WTC11 (cell line): ENCODE results near the gene IL18BP. TPM values are rescaled to one million over a fixed set of nuclear protein-coding genes. Genes with fewer than 3 reads are reported as not detected.

Experiments
- ATAC-seq: fragments of 200-7000 bp; cut with Tn5 transposase; 2 replicates; pipeline ENCODE4 v1.10.0; 2021; ENCODE audit warnings: mild to moderate bottlenecking, moderate library complexity
- CTCF ChIA-PET: fragments of 300-600 bp; sonication (Branson Sonifier 250); formaldehyde crosslinking; loops from one replicate; lab custom pipeline; 2021; ENCODE audit warnings: antibody characterized with exemption; lab: Charles Lee
- POLR2A ChIA-PET: fragments of 350-600 bp; sonication (Branson Sonifier 250); formaldehyde crosslinking; loops from one replicate; lab custom pipeline; 2021; ENCODE audit warnings: antibody characterized with exemption; lab: Charles Lee
- DNase-seq: peaks from one replicate; pipeline ENCODE4 v3.0.0; 2021; ENCODE audit warnings: low spot score
- H3K27ac Mint-ChIP-seq: 2 replicates; pipeline ENCODE4 v1.8.0; 2021; ENCODE audit warnings: mixed read lengths
- H3K27me3 Mint-ChIP-seq: 2 replicates; pipeline ENCODE4 v1.8.0; 2021; ENCODE audit warnings: low read depth, mild to moderate bottlenecking, moderate library complexity, mixed read lengths
- H3K36me3 Mint-ChIP-seq: 2 replicates; pipeline ENCODE4 v1.8.0; 2021; ENCODE audit warnings: mixed read lengths
- H3K4me1 Mint-ChIP-seq: 2 replicates; pipeline ENCODE4 v1.8.0; 2022; ENCODE audit warnings: mixed read lengths
- H3K4me3 Mint-ChIP-seq: 2 replicates; pipeline ENCODE4 v1.8.0; 2021; ENCODE audit warnings: mild to moderate bottlenecking, moderate library complexity, mixed read lengths
- H3K9me3 Mint-ChIP-seq: 2 replicates; pipeline ENCODE4 v1.8.0; 2021; ENCODE audit warnings: mixed read lengths
- ARID4B ChIP-seq: sonication (generic); formaldehyde crosslinking; IDR thresholded peaks from 2 replicates; pipeline ENCODE4 v1.8.0; 2023; ENCODE audit warnings: missing genetic modification reagents, mild to moderate bottlenecking, borderline replicate concordance
- ATF2 ChIP-seq: sonication (generic); formaldehyde crosslinking; IDR thresholded peaks from 2 replicates; pipeline ENCODE4 v1.8.1; 2022; ENCODE audit warnings: low read depth, missing genetic modification reagents, borderline replicate concordance
- CREM ChIP-seq: sonication (generic); formaldehyde crosslinking; IDR thresholded peaks from 2 replicates; pipeline ENCODE4 v1.8.1; 2022; ENCODE audit warnings: mild to moderate bottlenecking, missing genetic modification reagents, moderate library complexity
- E2F1 ChIP-seq: sonication (generic); formaldehyde crosslinking; IDR thresholded peaks from 2 replicates; pipeline ENCODE4 v1.8.0; 2022; ENCODE audit warnings: mild to moderate bottlenecking, missing genetic modification reagents
- EMX1 ChIP-seq: fragments of 250-450 bp; sonication (Bioruptor Pico); IDR thresholded peaks from 2 replicates; pipeline ENCODE4 v1.8.0; 2021; ENCODE audit warnings: mild to moderate bottlenecking
- FOXP4 ChIP-seq: sonication (generic); formaldehyde crosslinking; IDR thresholded peaks from 2 replicates; pipeline ENCODE4 v1.8.0; 2022; ENCODE audit warnings: mild to moderate bottlenecking, missing genetic modification reagents
- GABPB1 ChIP-seq: sonication (generic); formaldehyde crosslinking; IDR thresholded peaks from 2 replicates; pipeline ENCODE4 v1.8.1; 2023; ENCODE audit warnings: mild to moderate bottlenecking, missing genetic modification reagents
- MLX ChIP-seq: sonication (generic); formaldehyde crosslinking; IDR thresholded peaks from 2 replicates; pipeline ENCODE4 v1.8.1; 2023; ENCODE audit warnings: mild to moderate bottlenecking, missing genetic modification reagents, moderate library complexity
- MYBL2 ChIP-seq: sonication (generic); formaldehyde crosslinking; IDR thresholded peaks from 2 replicates; pipeline ENCODE4 v1.8.1; 2023; ENCODE audit warnings: mild to moderate bottlenecking, moderate library complexity, missing genetic modification reagents
- NR2C2 ChIP-seq: sonication (generic); formaldehyde crosslinking; IDR thresholded peaks from 2 replicates; pipeline ENCODE4 v1.8.0; 2022; ENCODE audit warnings: mild to moderate bottlenecking, missing genetic modification reagents
- PREB ChIP-seq: sonication (generic); formaldehyde crosslinking; IDR thresholded peaks from 2 replicates; pipeline ENCODE4 v1.8.1; 2022; ENCODE audit warnings: mild to moderate bottlenecking, missing genetic modification reagents, moderate library complexity, borderline replicate concordance
- PRRX2 ChIP-seq: fragments of 250-450 bp; sonication (Bioruptor Pico); IDR thresholded peaks from 2 replicates; pipeline ENCODE4 v1.8.0; 2021; ENCODE audit warnings: mild to moderate bottlenecking
- TCF7 ChIP-seq: sonication (generic); formaldehyde crosslinking; IDR thresholded peaks from 2 replicates; pipeline ENCODE4 v1.8.0; 2022; ENCODE audit warnings: mild to moderate bottlenecking, low read depth, missing genetic modification reagents, moderate library complexity
- USF2 ChIP-seq: sonication (generic); formaldehyde crosslinking; IDR thresholded peaks from 2 replicates; pipeline ENCODE4 v1.8.1; 2023; ENCODE audit warnings: mild to moderate bottlenecking, missing genetic modification reagents, moderate library complexity
- ZNF138 ChIP-seq: sonication (generic); formaldehyde crosslinking; conservative IDR thresholded peaks from 2 replicates; pipeline ENCODE4 v1.8.1; 2022; ENCODE audit warnings: mild to moderate bottlenecking, moderate library complexity, missing genetic modification reagents
- ZNF263 ChIP-seq: sonication (generic); formaldehyde crosslinking; IDR thresholded peaks from 2 replicates; pipeline ENCODE4 v1.8.1; 2022; ENCODE audit warnings: low read depth, mild to moderate bottlenecking, moderate library complexity, missing genetic modification reagents
- ZNF512 ChIP-seq: sonication (generic); formaldehyde crosslinking; IDR thresholded peaks from 2 replicates; pipeline ENCODE4 v1.8.1; 2022; ENCODE audit warnings: missing genetic modification reagents, borderline replicate concordance
- ZSCAN18 ChIP-seq: fragments of 250-450 bp; sonication (Bioruptor Pico); IDR thresholded peaks from 2 replicates; pipeline ENCODE4 v2.1.2; 2022; ENCODE audit warnings: mild to moderate bottlenecking, moderate library complexity
- total RNA-seq: library from RNA; stranded (reverse); gene quantifications from 3 replicates; pipeline ENCODE4 v1.2.3, GENCODE V29; 2021

IL18BP gene
- total RNA-seq, 1 experiment from 2014 or later = 17.3 TPM

GRCh38 chr11:72002841-72003775, 4.4 kb downstream of the IL18BP start (continued):
- TF ChIP-seq E2F1 (CRISPR knock-in tag) (no peak), CREM (no peak), PREB (CRISPR knock-in tag) (no peak), ZNF263 (CRISPR knock-in tag) (no peak), USF2 (CRISPR knock-in tag) (no peak), ZSCAN18 (CRISPR knock-in tag) (no peak), EMX1 (CRISPR knock-in tag) (no peak)
- TF ChIP-seq, all 79 proteins: peak for 0

- Mint-ChIP-seq H3K4me3 (no peak overlapping the region), H3K27me3 (no peaks in the 10 kb centered on the region), H3K36me3 (peaks cover 71% of the 10 kb centered on the region), H3K27ac (no peak overlapping the region), H3K9me3 (no peaks in the 10 kb centered on the region), H3K4me1 (no peaks in the 10 kb centered on the region)
- ChIA-PET CTCF (no interaction called here), POLR2A (no interaction called here)
- DNase-seq = no peak
- no peak for ATAC-seq
- no peak for TF ChIP-seq PRRX2 (CRISPR knock-in tag)
- no peak for TF ChIP-seq NR2C2
- TF ChIP-seq FOXP4 (CRISPR knock-in tag) = no peak
- no peak for TF ChIP-seq ZNF512 (CRISPR knock-in tag)
- TF ChIP-seq GABPB1 (CRISPR knock-in tag) = no peak
- TF ChIP-seq MLX (CRISPR knock-in tag) = no peak
- no peak for TF ChIP-seq ATF2 (CRISPR knock-in tag)
- no peak for TF ChIP-seq TCF7
- TF ChIP-seq MYBL2 (CRISPR knock-in tag) = no peak
- no peak for TF ChIP-seq ZNF138 (CRISPR knock-in tag)
- no peak for TF ChIP-seq ARID4B (CRISPR knock-in tag)
Observed at GRCh38 chr11:72003776-72004171, 5.1 kb downstream of the IL18BP start.
